ENCODE measurements around the gene CAPN12. TPM values are rescaled to one million over a fixed set of nuclear protein-coding genes. Genes with fewer than 3 reads are reported as not detected.

The CAPN12 gene
- total RNA-seq, 1 donor from 2014 or later = 0.20 TPM

GRCh38 chr19:38737921-38738737 is 6.1 kb downstream of the CAPN12 start:
- DNase-seq (ENCODE audit: low read depth, low spot score) = no peak

- no peak for DNase-seq (ENCODE audit: low read depth, low spot score)
Observed at GRCh38 chr19:38737281-38737865, 6.9 kb downstream of the CAPN12 start.

- DNase-seq (ENCODE audit: low read depth, low spot score) = no peak
Observed at GRCh38 chr19:38736413-38737280, 7.6 kb downstream of the CAPN12 start.

- DNase-seq (ENCODE audit: low read depth, low spot score) = no peak
Observed at GRCh38 chr19:38736036-38736412, 8.2 kb downstream of the CAPN12 start.

GRCh38 chr19:38735257-38735686 is 9.0 kb downstream of the CAPN12 start:
- DNase-seq (ENCODE audit: low read depth, low spot score) = no peak

GRCh38 chr19:38734426-38735256 is 9.6 kb downstream of the CAPN12 start:
- no peak for DNase-seq (ENCODE audit: low read depth, low spot score)

- no peak for DNase-seq (ENCODE audit: low read depth, low spot score)
Observed at GRCh38 chr19:38734176-38734425, 10.2 kb downstream of the CAPN12 start.

- no peak for DNase-seq (ENCODE audit: low read depth, low spot score)
Observed at GRCh38 chr19:38733493-38734175, 10.6 kb downstream of the CAPN12 start.

GRCh38 chr19:38733241-38733492 is 11.1 kb downstream of the CAPN12 start:
- no peak for DNase-seq (ENCODE audit: low read depth, low spot score)

GRCh38 chr19:38731654-38732301 is 12.5 kb downstream of the CAPN12 start:
- no peak for DNase-seq (ENCODE audit: low read depth, low spot score)

GRCh38 chr19:38730731-38731589 is 13.3 kb downstream of the CAPN12 start:
- no peak for DNase-seq (ENCODE audit: low read depth, low spot score)

- DNase-seq (ENCODE audit: low read depth, low spot score) = no peak
Observed at GRCh38 chr19:38730470-38730730, 13.9 kb downstream of the CAPN12 start.

- no peak for DNase-seq (ENCODE audit: low read depth, low spot score)
Observed at GRCh38 chr19:38729653-38730469, 14.4 kb downstream of the CAPN12 start.

- DNase-seq (ENCODE audit: low read depth, low spot score) = no peak
Observed at GRCh38 chr19:38728752-38729541, 15.3 kb downstream of the CAPN12 start.

GRCh38 chr19:38727868-38728660 is 16.2 kb downstream of the CAPN12 start:
- DNase-seq (ENCODE audit: low read depth, low spot score) = no peak

GRCh38 chr19:38727306-38727867 is 16.9 kb downstream of the CAPN12 start:
- DNase-seq (ENCODE audit: low read depth, low spot score) = no peak

- no peak for DNase-seq (ENCODE audit: low read depth, low spot score)
Observed at GRCh38 chr19:38726761-38727301, 17.4 kb downstream of the CAPN12 start.
